SKM-1 treated with dmso at 0.1 percent for 144 hours (cell line): ENCODE measurements around the gene CATSPER2.
"Not testable (repeated sequence)": the region's sequence is repeated elsewhere in the genome, so short reads cannot be mapped to it uniquely, and the experiment has no call there.

Experiments used
- DNase-seq: peaks from one replicate; lab custom pipeline; 2025; ENCODE audit not compliant: unreplicated experiment; lab: John Stamatoyannopoulos, UW

Gene CATSPER2

GRCh38 chr15:43648649-43649429, at the start of gene CATSPER2:
Gene CATSPER2 (minus strand): TSS chr15:43648844. CDS start chr15:43648061, 783 bp downstream.
- no peak for DNase-seq

- not testable (repeated sequence) for DNase-seq
These were observed 44.7 kb upstream of the CATSPER2 start, which contains the start of gene CKMT1A for GRCh38 chr15:43693148-43694022. Gene CKMT1A (plus strand): TSS chr15:43693859. CDS start chr15:43694051, 192 bp downstream.

- DNase-seq: not testable (repeated sequence)
These were observed 44.0 kb upstream of the CATSPER2 start for GRCh38 chr15:43692679-43693078.

GRCh38 chr15:43689604-43690301, 41.1 kb upstream of the CATSPER2 start:
- DNase-seq: not testable (repeated sequence)

- not testable (repeated sequence) for DNase-seq
These were observed 25.5 kb upstream of the CATSPER2 start for GRCh38 chr15:43674175-43674574.

GRCh38 chr15:43666177-43666576, 17.5 kb upstream of the CATSPER2 start:
- not testable (repeated sequence) for DNase-seq

DNA sequence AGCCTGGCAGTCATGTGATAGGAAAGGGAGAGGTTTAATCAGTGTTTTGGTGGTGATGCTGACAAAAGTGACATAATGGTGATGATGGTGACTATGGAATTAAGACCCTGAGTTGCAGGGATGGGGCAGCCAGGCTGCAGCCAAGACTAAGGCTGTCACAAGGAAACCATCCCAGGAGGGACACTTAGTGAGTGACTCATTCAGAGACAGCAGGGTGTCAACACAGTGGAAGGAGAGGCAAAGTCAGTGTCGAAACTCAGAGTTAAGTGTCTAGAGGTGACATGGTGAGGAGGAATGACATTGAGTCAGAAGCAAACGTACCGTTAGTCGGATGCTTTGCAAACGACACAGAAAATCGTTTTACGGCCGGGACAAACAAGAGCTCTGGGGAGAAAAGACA, 14.7 kb upstream of the CATSPER2 start:
- DNase-seq: not testable (repeated sequence)

- not testable (repeated sequence) for DNase-seq
These were observed 13.6 kb upstream of the CATSPER2 start for GRCh38 chr15:43662293-43662692.

DNA sequence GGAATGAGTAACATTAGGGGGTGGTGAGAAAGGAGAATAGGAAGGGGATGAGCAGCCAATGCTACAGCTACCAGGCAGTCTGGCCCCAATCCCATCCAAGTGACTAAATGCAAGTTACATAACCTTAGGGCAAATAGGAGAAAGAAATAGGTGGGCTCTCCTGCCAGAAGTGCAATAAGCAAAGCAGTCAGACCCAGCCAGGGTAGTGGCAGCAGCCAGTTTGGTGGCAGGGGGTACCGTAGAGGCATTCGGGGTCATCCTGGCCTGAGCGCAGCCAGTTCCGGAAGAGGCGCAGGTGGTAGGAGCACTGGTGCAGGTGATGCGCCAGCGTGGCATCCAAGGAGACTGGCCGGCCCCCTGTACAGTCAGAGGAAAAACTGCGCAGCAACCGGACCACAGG, 11.1 kb upstream of the CATSPER2 start:
- not testable (repeated sequence) for DNase-seq

- not testable (repeated sequence) for DNase-seq
These were observed 834 bp upstream of the CATSPER2 start for GRCh38 chr15:43649430-43649926.

DNA sequence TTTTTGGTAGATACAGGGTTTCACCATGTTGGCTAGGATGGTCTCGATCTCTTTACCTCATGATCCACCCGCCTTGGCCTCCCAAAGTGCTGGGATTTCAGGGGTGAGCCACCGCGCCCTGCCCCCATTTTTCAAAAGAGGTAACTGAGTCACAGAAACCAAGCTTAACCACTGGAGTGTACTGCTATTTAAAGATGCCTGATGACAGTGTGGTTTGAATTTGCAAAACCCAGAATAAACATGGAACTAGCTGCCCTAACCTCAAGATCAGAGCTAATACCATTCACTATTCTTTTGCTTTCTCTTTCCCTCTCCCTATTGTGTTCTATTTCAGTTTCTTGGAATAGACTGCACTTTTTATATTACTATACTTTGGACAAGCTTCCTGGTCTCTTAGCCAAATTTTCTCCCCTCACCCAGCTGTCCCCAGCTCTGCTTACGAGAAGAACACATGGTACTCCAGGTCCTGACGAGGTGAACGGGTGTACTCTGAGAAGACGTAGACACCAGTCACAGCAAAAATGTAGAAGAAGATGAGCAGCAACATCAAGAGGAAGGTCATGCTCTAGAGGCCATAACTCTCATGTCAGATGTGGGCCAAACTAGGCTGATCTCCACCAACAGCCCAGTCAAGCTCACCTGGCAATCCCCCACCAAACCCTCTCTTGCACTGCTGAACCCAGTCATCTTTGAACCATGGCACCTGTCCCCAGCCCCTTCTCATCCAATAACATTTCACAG, 10.0 kb downstream of the CATSPER2 start:
- DNase-seq: not testable (repeated sequence)

DNA sequence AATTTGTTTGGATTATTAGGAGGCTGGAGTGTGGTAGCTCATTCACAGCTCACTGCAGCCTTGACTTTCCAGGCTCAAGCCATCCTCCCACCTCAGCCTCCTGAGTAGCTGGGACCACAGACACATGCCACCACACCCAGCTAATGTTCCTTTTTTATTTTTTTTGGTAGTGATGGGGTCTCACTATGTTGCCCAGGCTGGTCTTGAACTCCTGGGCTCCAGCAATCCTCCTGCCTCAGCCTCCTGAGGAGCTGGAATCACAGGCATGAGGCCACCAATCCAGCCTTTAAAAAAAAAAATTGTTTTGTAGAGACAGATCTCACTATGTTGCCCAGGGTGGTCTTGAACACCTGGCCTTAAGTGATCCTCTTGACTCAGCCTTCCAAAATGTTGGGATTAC, 21.7 kb downstream of the CATSPER2 start:
- DNase-seq: not testable (repeated sequence)

GRCh38 chr15:43625106-43625505, 23.5 kb downstream of the CATSPER2 start:
- no peak for DNase-seq

- not testable (repeated sequence) for DNase-seq
These were observed 26.4 kb downstream of the CATSPER2 start for GRCh38 chr15:43622068-43622799.

- DNase-seq: not testable (repeated sequence)
These were observed 29.9 kb downstream of the CATSPER2 start, which contains the start of gene STRC for GRCh38 chr15:43618700-43619099. Gene STRC (minus strand): TSS chr15:43618800. CDS start chr15:43618722, 78 bp downstream.

GRCh38 chr15:43617750-43618149, 30.9 kb downstream of the CATSPER2 start:
- not testable (repeated sequence) for DNase-seq

DNA sequence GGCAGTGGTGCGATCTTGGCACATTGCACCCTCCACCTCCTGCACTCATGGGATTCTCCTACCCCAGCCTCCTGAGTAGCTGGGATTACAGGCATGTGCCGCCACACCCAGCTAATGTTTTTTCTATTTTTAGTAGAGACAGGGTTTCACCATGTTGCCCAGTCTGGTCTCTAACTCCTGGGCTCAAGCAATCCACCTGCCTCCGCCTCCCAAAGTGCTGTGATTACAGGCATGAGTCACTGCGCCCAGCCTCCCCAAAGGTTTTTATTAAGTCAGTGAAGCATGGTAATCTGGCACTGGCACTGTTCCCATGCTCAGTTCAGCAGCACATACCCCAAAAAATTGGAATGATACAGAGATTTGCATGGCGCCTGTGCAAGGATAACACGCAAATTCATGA, 46.4 kb downstream of the CATSPER2 start:
- DNase-seq: not testable (repeated sequence)

DNA sequence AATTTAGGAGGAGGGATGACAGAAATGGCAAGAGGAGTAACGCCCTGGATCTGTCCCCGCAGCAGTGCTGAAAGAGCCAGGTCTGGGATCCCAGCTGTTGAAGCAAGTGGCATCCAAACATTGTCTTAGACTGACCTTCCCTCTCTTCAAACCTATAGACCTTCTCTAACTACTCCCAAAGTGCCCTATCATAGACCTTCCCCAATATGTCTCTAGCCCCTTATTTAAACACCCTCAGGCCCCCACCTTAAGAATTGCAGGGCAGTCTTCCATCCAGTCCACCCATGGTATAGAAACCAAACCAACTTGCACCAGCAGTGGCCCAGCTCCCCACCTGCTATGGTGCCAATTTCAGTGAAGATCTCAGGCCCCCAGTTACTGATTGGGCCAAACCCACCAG, 48.4 kb downstream of the CATSPER2 start:
- not testable (repeated sequence) for DNase-seq

DNA sequence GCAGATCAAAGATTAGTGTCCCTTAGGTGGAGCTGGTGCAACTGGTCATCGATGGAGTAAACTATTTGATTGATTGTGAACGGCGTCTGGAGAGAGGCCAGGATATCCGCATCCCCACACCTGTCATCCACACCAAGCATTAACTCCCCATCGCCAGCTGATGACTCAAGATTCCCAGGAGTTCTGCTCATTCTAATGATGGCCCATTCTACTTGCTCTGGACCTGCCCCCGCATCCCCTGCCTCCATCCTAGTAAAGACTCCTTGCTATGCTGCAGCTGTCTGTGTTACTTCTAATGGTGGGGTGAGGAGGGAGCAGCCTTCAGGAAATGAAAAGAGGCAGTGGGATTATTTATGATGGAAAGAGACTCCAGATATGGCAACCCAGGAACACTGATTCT, 49.5 kb downstream of the CATSPER2 start:
- DNase-seq: not testable (repeated sequence)
